ENCODE data around the gene PID1.

DNA sequence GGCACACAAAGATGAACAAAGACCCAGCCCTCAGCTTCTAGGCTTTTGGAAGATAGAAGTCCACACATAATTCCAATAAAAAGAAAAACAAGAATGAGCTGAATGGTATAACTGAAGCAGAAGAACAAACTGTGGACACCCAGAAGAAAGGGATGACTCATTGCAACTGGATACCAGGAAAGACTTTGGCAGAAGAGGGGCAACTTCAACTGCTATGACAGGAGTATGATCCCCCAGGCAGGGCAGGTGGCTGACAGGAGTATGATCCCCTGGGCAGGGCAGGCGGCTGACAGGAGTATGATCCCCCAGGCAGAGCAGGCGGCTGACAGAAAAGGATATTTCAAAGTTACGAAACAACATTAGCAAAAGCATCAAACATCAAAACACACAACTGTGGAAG lies 21.6 kb downstream of the PID1 start:
- TF ChIP-seq POLR2A (IDR thresholded peaks at IDR 0.05) (no peak), POLR2AphosphoS5 (IDR thresholded peaks at IDR 0.05) (no peak)
- TF ChIP-seq, protein P1, sequence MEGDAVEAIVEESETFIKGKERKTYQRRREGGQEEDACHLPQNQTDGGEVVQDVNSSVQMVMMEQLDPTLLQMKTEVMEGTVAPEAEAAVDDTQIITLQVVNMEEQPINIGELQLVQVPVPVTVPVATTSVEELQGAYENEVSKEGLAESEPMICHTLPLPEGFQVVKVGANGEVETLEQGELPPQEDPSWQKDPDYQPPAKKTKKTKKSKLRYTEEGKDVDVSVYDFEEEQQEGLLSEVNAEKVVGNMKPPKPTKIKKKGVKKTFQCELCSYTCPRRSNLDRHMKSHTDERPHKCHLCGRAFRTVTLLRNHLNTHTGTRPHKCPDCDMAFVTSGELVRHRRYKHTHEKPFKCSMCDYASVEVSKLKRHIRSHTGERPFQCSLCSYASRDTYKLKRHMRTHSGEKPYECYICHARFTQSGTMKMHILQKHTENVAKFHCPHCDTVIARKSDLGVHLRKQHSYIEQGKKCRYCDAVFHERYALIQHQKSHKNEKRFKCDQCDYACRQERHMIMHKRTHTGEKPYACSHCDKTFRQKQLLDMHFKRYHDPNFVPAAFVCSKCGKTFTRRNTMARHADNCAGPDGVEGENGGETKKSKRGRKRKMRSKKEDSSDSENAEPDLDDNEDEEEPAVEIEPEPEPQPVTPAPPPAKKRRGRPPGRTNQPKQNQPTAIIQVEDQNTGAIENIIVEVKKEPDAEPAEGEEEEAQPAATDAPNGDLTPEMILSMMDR (IDR thresholded peaks at IDR 0.05 in 8 of 11, conservative IDR thresholded peaks at IDR 0.05 in 3 of 11): no peak
